Tibial nerve (tissue), 4 donors: Measurements from ENCODE around the gene ABCA4. TPM values are rescaled to one million over a fixed set of nuclear protein-coding genes. Genes with fewer than 3 reads are reported as not detected.
"Not testable (repeated sequence)": the region's sequence is repeated elsewhere in the genome, so short reads cannot be mapped to it uniquely, and the experiment has no call there.

ENCODE experiments used
- DNase-seq, 2 donors: peaks; one replicate each; pipeline ENCODE4 v3.0.0-alpha.2; 2019; ENCODE audit warnings: low spot score in 2 of 2
- H3K27ac ChIP-seq, 4 donors: fragments of 200-600 bp; sonication (generic) in 3 of 4; one replicate each; pipeline ENCODE4 v1.5.1; 2017 to 2019; ENCODE audit warnings: mild to moderate bottlenecking in 1 of 4
- H3K27me3 ChIP-seq, 2 donors: fragments of 200-600 bp; sonication (generic) in 1 of 2; one replicate each; pipeline versions ENCODE4 v1.5.1 to v1.6.0; 2017 to 2019
- H3K36me3 ChIP-seq, 3 donors: fragments of 200-600 bp; sonication (generic); one replicate each; pipeline ENCODE4 v1.5.1; 2018 to 2019
- H3K4me1 ChIP-seq, 4 donors: fragments of 200-600 bp; sonication (generic) in 3 of 4; one replicate each; pipeline ENCODE4 v1.5.1; 2017 to 2019
- H3K4me3 ChIP-seq, 4 donors: fragments of 200-600 bp; sonication (generic) in 3 of 4; one replicate each; pipeline ENCODE4 v1.5.1; 2017 to 2019; ENCODE audit warnings: mild to moderate bottlenecking in 1 of 4, moderate library complexity in 1 of 4
- H3K9me3 ChIP-seq, 4 donors: fragments of 200-600 bp; sonication (generic) in 3 of 4; one replicate each; pipeline ENCODE4 v1.5.1; 2017 to 2019
- EP300 ChIP-seq, 2 donors: sonication (generic); formaldehyde crosslinking; IDR thresholded peaks; one replicate each; pipeline ENCODE4 v1.6.1; 2017; ENCODE audit warnings: antibody characterized with exemption in 2 of 2, mild to moderate bottlenecking in 1 of 2
- POLR2A ChIP-seq, 2 donors: fragments of 450-650 bp; IDR thresholded peaks; one replicate each; pipeline ENCODE4 v1.6.1; 2017; ENCODE audit warnings: antibody characterized with exemption in 2 of 2, mild to moderate bottlenecking in 2 of 2, moderate library complexity in 2 of 2
- WGBS, 2 donors: methylation state at CpG; one replicate each; pipeline ENCODE4 v1.1.5; 2018; 5-methylcytosine and 5-hydroxymethylcytosine counted together
- total RNA-seq, 4 donors: library from RNA; depleted of rRNA; stranded (reverse); fragments of >200 nt; gene quantifications; one replicate each; pipeline ENCODE4 v1.1.0, GENCODE V29; 2016
- TF ChIP-seq, protein P1 (sequence below), 5 experiments: fragments of 200-600 bp in 3 of 5; fragments of 450-650 bp in 2 of 5; sonication (generic) in 3 of 5; IDR thresholded peaks; one replicate each; pipeline ENCODE4 v1.5.1; 2016 to 2019; ENCODE audit warnings: antibody characterized with exemption in 5 of 5, mild to moderate bottlenecking in 3 of 5, moderate library complexity in 2 of 5

Gene ABCA4
- total RNA-seq, 4 donors from 2014 or later: 0.20 to 0.21 TPM; not detected in 2

DNA sequence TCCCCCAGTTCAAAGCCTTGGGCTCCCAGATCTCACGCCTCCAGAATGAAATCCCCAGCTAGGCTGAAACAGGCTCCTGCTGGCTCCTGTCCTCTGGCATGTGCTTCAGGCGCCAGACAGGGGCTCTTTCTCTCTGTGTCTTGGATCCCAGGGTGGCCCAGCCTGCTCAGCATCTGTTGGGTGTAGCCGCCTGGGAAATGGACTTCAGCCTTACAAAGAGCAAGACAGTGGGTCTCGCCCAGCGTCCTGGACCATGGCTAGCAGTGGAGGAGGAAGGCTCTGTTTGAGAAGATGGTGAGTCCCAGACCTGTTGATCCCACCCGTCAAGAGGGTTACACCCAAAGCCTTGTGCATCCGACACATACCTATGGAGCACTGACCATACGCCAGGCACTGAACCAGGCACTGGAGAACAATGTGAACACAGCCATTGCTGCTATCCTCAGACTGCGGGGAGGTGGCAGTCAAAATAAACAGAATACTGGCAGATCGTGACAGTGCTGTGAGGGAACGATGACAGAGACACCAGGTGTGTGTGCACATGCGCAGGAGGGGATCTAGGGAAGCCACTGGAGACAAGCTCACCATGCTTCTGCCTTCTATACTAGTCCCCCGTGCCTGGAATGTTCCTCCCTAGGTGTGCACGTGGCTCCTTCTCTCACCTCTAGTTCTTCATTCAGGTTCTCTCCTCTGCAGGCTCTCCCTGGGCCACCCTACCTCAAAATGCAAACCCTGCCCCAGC lies 118.7 kb downstream of the ABCA4 start:
- DNase-seq: no peak
- WGBS, 2 donors: 87 to 91% methylated on average over 14 of the region's 14 CpGs
- Histone ChIP-seq H3K4me1 (no peaks in the 10 kb centered on the region), H3K27ac (no peak overlapping the region), H3K27me3 (no peaks in the 10 kb centered on the region), H3K36me3 (no peaks in the 10 kb centered on the region), H3K9me3 (no peaks in the 10 kb centered on the region), H3K4me3 (no peak overlapping the region)
- TF ChIP-seq, protein P1, sequence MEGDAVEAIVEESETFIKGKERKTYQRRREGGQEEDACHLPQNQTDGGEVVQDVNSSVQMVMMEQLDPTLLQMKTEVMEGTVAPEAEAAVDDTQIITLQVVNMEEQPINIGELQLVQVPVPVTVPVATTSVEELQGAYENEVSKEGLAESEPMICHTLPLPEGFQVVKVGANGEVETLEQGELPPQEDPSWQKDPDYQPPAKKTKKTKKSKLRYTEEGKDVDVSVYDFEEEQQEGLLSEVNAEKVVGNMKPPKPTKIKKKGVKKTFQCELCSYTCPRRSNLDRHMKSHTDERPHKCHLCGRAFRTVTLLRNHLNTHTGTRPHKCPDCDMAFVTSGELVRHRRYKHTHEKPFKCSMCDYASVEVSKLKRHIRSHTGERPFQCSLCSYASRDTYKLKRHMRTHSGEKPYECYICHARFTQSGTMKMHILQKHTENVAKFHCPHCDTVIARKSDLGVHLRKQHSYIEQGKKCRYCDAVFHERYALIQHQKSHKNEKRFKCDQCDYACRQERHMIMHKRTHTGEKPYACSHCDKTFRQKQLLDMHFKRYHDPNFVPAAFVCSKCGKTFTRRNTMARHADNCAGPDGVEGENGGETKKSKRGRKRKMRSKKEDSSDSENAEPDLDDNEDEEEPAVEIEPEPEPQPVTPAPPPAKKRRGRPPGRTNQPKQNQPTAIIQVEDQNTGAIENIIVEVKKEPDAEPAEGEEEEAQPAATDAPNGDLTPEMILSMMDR (IDR thresholded peaks at IDR 0.05): no peak

GRCh38 chr1:94001397-94002045 lies 119.4 kb downstream of the ABCA4 start:
- 89 to 92% methylated on average over 20 of the region's 20 CpGs for WGBS, 2 donors
- no peak overlapping the region for H3K27ac ChIP-seq

DNA sequence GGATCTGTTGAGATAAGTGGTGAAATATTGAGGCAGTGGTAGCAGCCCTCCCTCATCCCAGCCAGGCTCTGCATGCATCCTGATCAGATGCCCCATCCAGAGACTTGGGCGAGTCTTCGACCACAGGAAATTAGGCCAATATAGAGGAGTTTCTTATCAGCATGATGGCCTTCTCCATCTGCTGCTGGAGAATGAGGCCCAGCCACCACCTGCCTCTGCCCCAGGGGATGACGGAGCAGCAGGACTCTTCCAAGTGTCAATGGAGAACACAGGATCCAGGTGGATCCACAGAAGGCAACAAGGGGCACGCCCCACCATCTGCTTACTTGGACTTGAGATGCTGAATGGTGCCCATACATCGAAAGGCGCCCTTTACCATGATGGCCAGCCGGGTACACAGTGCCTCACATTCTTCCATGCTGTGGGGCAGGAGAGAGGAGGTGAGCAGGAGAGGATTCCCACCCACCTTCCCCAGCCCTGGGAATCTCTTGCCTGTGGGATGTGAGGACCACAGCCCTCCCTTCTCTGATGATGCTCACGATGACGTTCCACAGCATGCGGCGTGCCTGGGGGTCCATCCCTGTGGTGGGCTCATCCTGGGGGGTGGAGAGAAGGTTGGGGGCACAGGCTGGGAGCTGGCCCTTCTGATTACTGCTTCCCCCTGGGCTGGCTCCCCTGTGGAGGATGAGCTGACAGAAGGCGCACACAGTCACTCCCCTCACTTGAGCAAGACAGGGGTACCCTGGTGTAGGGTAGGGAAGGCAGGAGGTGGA lies 120.3 kb downstream of the ABCA4 start:
- H3K27ac ChIP-seq: no peak overlapping the region
- H3K36me3 ChIP-seq: no peaks in the 10 kb centered on the region
- TF ChIP-seq POLR2A (IDR thresholded peaks at IDR 0.05) (no peak), EP300 (IDR thresholded peaks at IDR 0.05) (no peak)
- TF ChIP-seq, protein P1 (IDR thresholded peaks at IDR 0.05): no peak
- no peaks in the 10 kb centered on the region for H3K4me1 ChIP-seq
- no peak overlapping the region for H3K4me3 ChIP-seq
- no peaks in the 10 kb centered on the region for H3K27me3 ChIP-seq
- 95 to 98% methylated on average over 10 to 11 of the region's 12 CpGs for WGBS, 2 donors
- DNase-seq: no peak
- H3K9me3 ChIP-seq: no peaks in the 10 kb centered on the region

More at GRCh38 chr1:94001397-94002045, 119.4 kb downstream of the ABCA4 start:
- TF ChIP-seq EP300 (IDR thresholded peaks at IDR 0.05) (no peak), POLR2A (IDR thresholded peaks at IDR 0.05) (no peak)
- TF ChIP-seq, protein P1 (IDR thresholded peaks at IDR 0.05): no peak
- DNase-seq: no peak
- H3K4me1 ChIP-seq: no peaks in the 10 kb centered on the region
- H3K36me3 ChIP-seq: no peaks in the 10 kb centered on the region
- H3K27me3 ChIP-seq: no peaks in the 10 kb centered on the region
- H3K4me3 ChIP-seq: no peak overlapping the region
- H3K9me3 ChIP-seq: no peaks in the 10 kb centered on the region

DNA sequence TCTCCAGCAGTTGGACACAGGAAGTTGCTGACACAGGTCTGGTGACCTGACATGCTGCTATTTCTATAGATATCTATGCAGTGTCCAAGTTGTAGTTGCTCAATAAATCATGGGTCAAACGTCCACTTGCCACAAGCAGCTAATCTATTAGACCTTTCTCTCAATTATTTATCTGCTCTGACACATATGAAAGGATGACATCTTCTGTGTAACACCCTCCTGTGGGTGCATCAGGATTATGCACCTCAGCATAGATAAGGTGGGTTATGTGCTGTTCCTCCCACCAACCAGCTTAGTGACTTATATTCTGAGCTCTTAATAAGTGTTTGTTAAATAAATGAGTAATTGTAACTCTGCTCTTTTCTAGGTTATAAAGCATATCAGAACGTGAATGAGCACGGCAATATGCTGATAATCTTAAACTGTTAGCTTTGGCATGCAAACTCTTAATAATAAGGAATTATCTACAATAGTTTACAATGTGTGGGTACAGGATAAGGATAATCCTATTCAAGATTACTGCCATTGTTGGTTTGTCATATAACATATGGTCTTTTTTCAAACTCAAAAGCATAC lies 121.0 kb downstream of the ABCA4 start:
- TF ChIP-seq POLR2A (IDR thresholded peaks at IDR 0.05): no peak
- TF ChIP-seq EP300 (IDR thresholded peaks at IDR 0.05): no peak
- TF ChIP-seq, protein P1 (IDR thresholded peaks at IDR 0.05): no peak
- no peak overlapping the region for H3K4me3 ChIP-seq
- no peaks in the 10 kb centered on the region for H3K36me3 ChIP-seq
- no peaks in the 10 kb centered on the region for H3K4me1 ChIP-seq
- H3K27ac ChIP-seq: no peak overlapping the region
- no peak for DNase-seq
- 64 to 74% methylated on average over 3 of the region's 3 CpGs for WGBS, 2 donors
- no peaks in the 10 kb centered on the region for H3K9me3 ChIP-seq
- H3K27me3 ChIP-seq: no peaks in the 10 kb centered on the region

DNA sequence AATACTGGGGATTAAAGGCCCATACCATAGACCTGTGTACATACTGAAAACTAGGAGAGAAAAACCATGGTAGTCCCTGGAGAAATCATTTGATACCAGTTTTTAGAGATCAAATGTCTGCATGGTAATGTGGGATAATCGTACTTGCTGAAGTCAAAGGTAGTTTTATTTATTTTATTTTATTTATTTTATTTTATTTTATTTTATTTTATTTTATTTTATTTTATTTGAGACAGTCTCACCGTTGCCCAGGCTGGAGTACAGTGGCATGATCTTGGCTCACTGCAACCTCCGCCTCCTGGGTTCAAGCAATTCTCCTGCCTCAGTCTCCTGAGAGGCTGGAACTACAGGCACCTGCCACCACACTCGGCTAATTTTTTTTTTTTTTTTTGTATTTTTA lies 122.4 kb downstream of the ABCA4 start:
- 92 to 95% methylated on average over 4 of the region's 4 CpGs for WGBS, 2 donors

More for the DNA sequence above, 122.4 kb downstream of the ABCA4 start:
- not testable (repeated sequence) for H3K27me3 ChIP-seq, H3K4me3 ChIP-seq, H3K27ac ChIP-seq, H3K4me1 ChIP-seq, H3K36me3 ChIP-seq, DNase-seq, H3K9me3 ChIP-seq
